HL-60 (cell line): ENCODE measurements around the gene KDM5B.

Experiments used
- CTCF ChIP-seq: IDR thresholded peaks from one replicate; pipeline ENCODE4 v1.5.1; 2011; ENCODE audit warnings: low read length, control low read depth, inconsistent platforms; ENCODE audit not compliant: insufficient read depth
- POLR2AphosphoS5 ChIP-seq: IDR thresholded peaks from 2 replicates; pipeline ENCODE4 v1.6.1; 2012; ENCODE audit warnings: low read depth
- REST ChIP-seq: IDR thresholded peaks from 2 replicates; pipeline ENCODE4 v1.6.1; 2012; ENCODE audit warnings: low read depth; ENCODE audit not compliant: insufficient replicate concordance

GRCh38 chr1:202834771-202835547, 26.7 kb upstream of the KDM5B start:
- TF ChIP-seq CTCF (no peak), POLR2AphosphoS5 (no peak), REST (no peak)
